GM13977 (cell line): ENCODE measurements around the gene KCND3.

Experiments used
- DNase-seq: peaks from one replicate; pipeline ENCODE4 v3.0.0; 2012; ENCODE audit warnings: low spot score
- CTCF ChIP-seq: IDR thresholded peaks from 2 replicates; pipeline ENCODE4 v1.5.1; 2012; ENCODE audit warnings: mild to moderate bottlenecking, control low read depth; ENCODE audit not compliant: insufficient read depth; ENCODE audit errors: extremely low read depth, missing control alignments
- in situ Hi-C: fragments of 300-500 bp; cut with MboI; formaldehyde crosslinking; loops from one replicate; pipeline ENCODE4 v1.12.0; 2022; ENCODE audit warnings: low sequenced_read_pairs, low pct_unique_long_range_greater_than_20kb, mixed read lengths, inconsistent platforms; ENCODE audit not compliant: unreplicated experiment

The KCND3 gene

GRCh38 chr1:111990878-111991718 lies 1.6 kb upstream of the KCND3 start:
- DNase-seq = no peak
- in situ Hi-C loops = no loop called here
- no peak for TF ChIP-seq CTCF

GRCh38 chr1:111990026-111990877 lies 784 bp upstream of the KCND3 start:
- TF ChIP-seq CTCF = no peak
- DNase-seq = peak; percentile 41
- in situ Hi-C loops = no loop called here

- in situ Hi-C loops = no loop called here
- DNase-seq = no peak
- no peak for TF ChIP-seq CTCF
Measured at GRCh38 chr1:111988743-111989453, 570 bp downstream of the KCND3 start.

GRCh38 chr1:111988377-111988742 lies 1.1 kb downstream of the KCND3 start:
- TF ChIP-seq CTCF = no peak
- no peak for DNase-seq
- in situ Hi-C loops = no loop called here

GRCh38 chr1:111987502-111987901 lies 2.0 kb downstream of the KCND3 start:
- DNase-seq = no peak
- TF ChIP-seq CTCF = no peak
- in situ Hi-C loops = no loop called here

- DNase-seq = no peak
- in situ Hi-C loops = no loop called here
- no peak for TF ChIP-seq CTCF
Measured at GRCh38 chr1:111983500-111983899, 6.0 kb downstream of the KCND3 start.
